H54 (cell line): Measurements from ENCODE around the gene VPS13D.

Source experiments
- DNase-seq: peaks from one replicate; pipeline ENCODE4 v3.0.0; 2011; ENCODE audit warnings: low spot score, mixed read lengths; ENCODE audit not compliant: insufficient read length
- FAIRE-seq: peaks from 3 replicates; lab custom pipeline; 2011; peaks lifted over from hg19 to GRCh38; lab: Jason Lieb, UNC
- POLR2A ChIP-seq: IDR thresholded peaks from 2 replicates; pipeline ENCODE4 v1.6.1; 2011; ENCODE audit warnings: low read depth, mild to moderate bottlenecking, low read length

Gene VPS13D

GRCh38 chr1:12230549-12231275, 882 bp downstream of the VPS13D start:
- FAIRE-seq (no peak), DNase-seq (peak; percentile 35)
- no peak for TF ChIP-seq POLR2A

DNA sequence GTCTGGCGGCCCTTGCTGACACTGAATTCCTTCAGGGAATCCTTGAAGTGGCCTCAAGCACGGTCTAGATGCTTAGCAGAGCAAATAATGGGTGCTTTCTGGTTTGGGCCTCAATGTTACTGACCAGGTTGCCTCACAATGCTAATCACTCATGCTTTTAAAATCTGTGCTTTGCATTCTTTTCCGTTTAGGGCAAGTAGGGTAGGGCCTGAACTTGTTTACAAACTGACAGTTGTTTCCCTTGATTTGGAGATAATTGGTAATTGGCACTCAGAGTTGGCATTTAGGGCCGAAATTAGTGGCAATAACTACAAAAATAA, 1.4 kb downstream of the VPS13D start:
- no peak for DNase-seq
- no peak for TF ChIP-seq POLR2A
- FAIRE-seq = no peak

DNA sequence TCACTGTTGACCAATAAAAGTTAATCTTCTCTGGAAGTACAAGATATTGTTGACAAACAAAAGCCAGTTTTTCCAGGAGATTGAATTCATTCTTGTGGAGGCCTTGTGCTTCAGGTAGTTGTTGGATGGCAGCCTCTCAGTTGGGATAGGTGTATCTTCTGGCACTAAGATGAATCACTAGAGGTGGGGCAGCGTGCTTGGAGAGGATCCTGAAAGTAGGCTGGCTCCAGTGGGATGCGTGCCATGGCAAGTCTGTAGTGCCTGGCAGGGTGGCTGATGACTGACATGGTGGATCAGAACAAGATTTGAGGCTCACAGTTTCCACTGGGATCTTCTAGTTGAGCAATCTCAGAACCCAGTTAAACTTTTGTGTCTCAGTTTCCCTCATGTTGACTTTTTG, 2.4 kb downstream of the VPS13D start:
- DNase-seq (no peak), FAIRE-seq (no peak)
- TF ChIP-seq POLR2A = no peak

DNA sequence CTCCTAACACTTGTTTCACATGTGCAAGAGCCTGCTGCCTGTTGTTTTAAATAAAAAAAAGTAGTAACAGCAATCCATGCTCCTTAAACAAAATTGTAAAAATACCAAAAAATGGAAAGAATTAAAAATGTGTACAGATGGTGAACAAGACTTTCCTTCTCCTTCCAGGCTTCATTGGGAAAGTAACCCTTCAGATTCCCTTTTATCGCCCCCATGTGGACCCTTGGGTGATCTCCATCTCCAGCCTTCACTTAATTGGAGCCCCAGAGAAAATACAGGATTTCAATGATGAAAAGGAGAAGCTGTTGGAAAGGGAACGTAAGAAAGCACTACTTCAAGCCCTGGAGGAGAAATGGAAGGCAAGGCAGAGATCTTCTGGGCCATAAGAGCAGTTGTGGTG, 14.2 kb downstream of the VPS13D start:
- FAIRE-seq = no peak
- no peak for TF ChIP-seq POLR2A
- DNase-seq = no peak

DNA sequence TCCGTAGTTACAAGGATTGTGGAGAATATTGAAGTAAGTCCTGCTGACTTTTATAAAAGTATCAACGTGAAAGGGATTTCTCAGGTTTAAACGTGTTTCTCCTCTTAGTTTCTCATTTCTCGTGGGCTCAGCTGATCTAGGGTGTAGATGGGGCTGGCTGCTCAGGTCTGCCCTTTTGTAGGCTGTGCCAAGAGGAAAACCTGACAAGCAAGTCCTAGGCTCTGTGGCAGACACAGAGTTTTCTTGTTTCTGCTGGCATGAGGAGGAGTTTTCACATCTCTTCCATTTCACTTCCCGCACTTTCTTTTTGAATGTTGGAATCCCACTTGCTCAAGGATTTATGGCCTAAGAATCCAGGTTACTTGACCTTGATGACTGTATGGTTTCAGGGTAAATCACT, 14.8 kb downstream of the VPS13D start:
- FAIRE-seq (no peak), DNase-seq (no peak)
- TF ChIP-seq POLR2A = no peak

DNA sequence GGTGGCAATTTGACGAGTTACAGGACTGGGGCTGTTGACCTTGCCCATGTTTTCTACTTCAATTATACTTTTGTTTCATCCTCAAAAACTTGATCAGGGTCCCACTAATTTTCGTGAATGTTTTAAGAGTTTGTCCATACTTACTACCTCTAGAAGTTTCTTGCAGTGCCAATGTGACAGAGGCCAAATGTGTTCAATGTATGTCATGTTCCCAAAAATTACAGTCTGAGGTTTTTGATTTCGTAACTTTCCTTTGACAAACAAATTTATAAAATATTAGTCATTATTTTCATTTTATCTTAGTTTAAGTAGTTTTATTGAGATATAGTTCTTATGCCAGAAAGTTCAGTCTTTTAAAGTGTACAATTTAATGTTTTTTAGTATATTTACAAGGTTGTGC, 15.3 kb downstream of the VPS13D start:
- DNase-seq (no peak), FAIRE-seq (no peak)
- TF ChIP-seq POLR2A = no peak

- no peak for TF ChIP-seq POLR2A
- no peak for DNase-seq
- no peak for FAIRE-seq
These were observed 15.9 kb downstream of the VPS13D start for GRCh38 chr1:12245733-12246132.

DNA sequence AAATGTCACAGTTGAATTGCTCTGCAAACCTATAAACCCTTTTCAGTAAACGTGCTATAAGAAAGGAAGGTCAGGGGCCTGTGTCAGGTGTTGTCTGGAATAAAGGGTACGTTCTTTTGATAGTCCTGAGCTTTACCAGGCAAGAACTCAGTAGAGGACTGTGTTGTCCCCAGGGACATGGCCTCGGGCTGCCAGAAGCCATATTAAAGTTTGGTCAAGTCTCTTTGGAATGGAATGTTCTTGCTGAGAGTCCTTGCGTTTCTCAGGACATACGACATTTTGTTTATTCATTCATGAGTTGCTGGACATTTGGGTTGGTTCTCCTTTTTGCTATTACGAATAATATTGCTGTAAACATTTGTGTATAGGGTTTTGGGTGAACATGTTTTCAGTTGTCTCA, 16.8 kb downstream of the VPS13D start:
- DNase-seq (no peak), FAIRE-seq (no peak)
- no peak for TF ChIP-seq POLR2A

DNA sequence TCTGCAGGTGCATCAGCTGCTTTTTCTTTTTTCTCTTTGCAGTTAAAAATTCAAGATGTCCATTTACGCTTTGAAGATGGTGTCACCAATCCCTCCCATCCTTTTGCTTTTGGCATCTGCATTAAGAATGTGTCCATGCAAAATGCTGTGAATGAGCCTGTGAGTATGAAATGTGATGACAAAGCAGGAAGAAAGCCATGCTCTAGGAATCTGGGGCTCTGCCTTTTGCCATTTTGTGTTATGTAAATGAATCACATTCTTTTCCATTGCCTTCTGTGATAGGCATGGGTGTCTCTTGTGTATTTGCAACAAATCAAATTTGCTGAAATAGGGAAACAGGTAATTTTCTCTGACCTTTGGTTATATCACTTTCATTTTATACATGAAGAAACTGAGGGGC, 19.4 kb downstream of the VPS13D start:
- TF ChIP-seq POLR2A = no peak
- no peak for DNase-seq
- FAIRE-seq = no peak

DNA sequence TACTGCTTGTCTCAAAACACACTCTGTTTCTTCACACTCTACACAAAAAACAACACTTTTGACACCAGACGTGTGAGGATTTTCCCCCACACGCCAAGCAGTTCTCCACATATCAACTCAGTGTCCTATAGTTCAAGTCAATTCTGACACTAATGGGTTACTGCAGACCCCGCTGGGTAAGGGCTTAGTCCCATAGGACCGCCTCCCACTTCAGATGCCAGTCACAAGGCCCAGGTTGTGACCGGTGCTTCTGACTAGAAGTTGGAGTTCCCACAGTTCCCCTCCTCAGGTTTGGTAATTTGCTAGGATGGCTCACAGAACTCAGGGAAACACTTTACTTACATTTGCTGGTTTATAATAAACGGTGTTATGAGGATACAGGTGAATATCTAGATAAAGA, 19.9 kb downstream of the VPS13D start:
- DNase-seq (no peak), FAIRE-seq (no peak)
- TF ChIP-seq POLR2A = no peak

DNA sequence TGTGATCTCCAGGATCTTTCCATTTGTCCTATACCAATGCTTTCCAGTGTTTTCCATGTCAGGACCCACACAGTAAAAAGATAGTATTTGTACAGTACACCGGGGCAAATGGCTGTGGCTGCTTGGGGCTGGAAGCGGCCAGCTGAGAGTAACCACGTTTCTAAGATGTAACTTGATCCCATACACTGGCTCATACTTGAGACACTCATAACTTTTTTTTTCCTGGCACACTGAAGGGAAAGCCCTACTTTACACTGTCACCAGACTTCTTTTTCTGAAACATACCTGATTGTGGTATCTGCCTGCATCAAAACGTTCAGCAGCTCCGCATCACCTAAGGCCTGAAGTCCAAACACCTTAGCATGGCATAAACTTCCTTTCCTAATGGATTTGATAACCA, 21.6 kb downstream of the VPS13D start:
- DNase-seq (no peak), FAIRE-seq (no peak)
- no peak for TF ChIP-seq POLR2A

GRCh38 chr1:12255913-12256312, 26.1 kb downstream of the VPS13D start:
- no peak for TF ChIP-seq POLR2A
- FAIRE-seq (no peak), DNase-seq (no peak)

DNA sequence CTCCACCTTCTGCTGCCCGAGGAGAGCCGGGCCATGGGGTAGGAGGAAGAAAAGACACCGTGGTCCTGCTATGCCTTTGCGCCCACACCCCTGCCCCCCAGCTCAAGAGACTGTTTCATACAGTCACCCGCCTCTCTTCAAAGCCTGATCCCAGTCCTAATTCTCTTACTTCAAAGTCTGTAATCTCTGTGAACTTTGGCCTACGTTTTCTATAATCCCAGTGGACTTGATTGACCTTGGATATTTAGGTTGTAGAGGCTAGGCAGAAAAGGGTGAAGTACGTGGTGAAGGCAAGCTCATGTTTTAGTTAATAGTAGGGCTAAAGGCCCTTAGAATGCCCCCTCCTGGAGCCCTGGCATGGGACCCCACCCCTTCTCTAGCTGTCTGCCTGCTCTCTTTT, 28.4 kb downstream of the VPS13D start:
- FAIRE-seq = no peak
- TF ChIP-seq POLR2A = no peak

GRCh38 chr1:12269351-12269750, 39.5 kb downstream of the VPS13D start:
- no peak for FAIRE-seq
- TF ChIP-seq POLR2A = no peak
- DNase-seq = no peak

More for the DNA sequence above, 28.4 kb downstream of the VPS13D start:
- DNase-seq = no peak

DNA sequence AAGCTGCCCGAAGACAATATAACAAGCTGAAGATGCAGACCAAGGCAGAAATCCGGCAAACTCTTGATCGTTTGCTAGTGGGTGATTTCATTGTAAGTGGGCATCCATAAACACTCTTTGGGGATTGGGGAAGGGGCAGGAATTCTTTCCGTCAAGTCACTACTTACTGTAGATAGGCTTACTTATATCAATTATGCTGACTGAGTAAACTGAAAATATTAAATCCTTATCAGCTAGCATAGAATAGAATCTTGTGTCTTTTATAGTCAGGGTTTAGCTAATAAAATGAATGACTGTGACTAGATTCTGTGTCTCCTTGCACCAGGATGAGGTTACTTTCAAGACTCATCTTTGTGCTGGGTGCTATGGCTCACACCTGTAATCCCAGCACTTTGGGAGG, 41.2 kb downstream of the VPS13D start:
- no peak for FAIRE-seq
- TF ChIP-seq POLR2A = no peak
- DNase-seq = no peak
